Thoracic aorta (tissue), 2 donors: ENCODE measurements around the gene CCDC179. TPM values are rescaled to one million over a fixed set of nuclear protein-coding genes. Genes with fewer than 3 reads are reported as not detected.

Experiments
- ATAC-seq: fragments of 150-250 bp; one replicate; pipeline ENCODE4 v1.8.0; 2017; ENCODE audit warnings: low read depth; ENCODE audit not compliant: insufficient number of reproducible peaks, low FRiP score
- DNase-seq: peaks from one replicate; pipeline ENCODE4 v3.0.0-alpha.2; 2020; ENCODE audit warnings: low spot score
- H3K27ac ChIP-seq, 2 donors: fragments of 200-600 bp; sonication (generic); 1 replicate in 1 of 2; 2 replicates in 1 of 2; pipeline ENCODE4 v1.5.1; 2016; ENCODE audit warnings: mild to moderate bottlenecking in 2 of 2, moderate library complexity in 2 of 2
- H3K27me3 ChIP-seq: fragments of 200-600 bp; sonication (generic); replicated peaks from 2 replicates; pipeline ENCODE4 v1.6.0; 2016; ENCODE audit warnings: mild to moderate bottlenecking; ENCODE audit not compliant: insufficient read depth
- H3K36me3 ChIP-seq: fragments of 200-600 bp; sonication (generic); one replicate; pipeline ENCODE4 v1.5.1; 2016
- H3K4me1 ChIP-seq, 2 donors: fragments of 200-600 bp; sonication (generic); 1 replicate in 1 of 2; 2 replicates in 1 of 2; pipeline versions ENCODE4 v1.5.1 to v1.6.0; 2016; ENCODE audit warnings: low read depth in 2 of 2, mild to moderate bottlenecking in 1 of 2; ENCODE audit not compliant: control insufficient read depth in 1 of 2
- H3K4me3 ChIP-seq: fragments of 200-600 bp; sonication (generic); 2 replicates; pipeline ENCODE4 v1.5.1; 2016; ENCODE audit warnings: mild to moderate bottlenecking
- H3K9me3 ChIP-seq: fragments of 200-600 bp; sonication (generic); 2 replicates; pipeline ENCODE4 v1.5.1; 2016
- total RNA-seq, 2 donors: library from RNA; depleted of rRNA; stranded (reverse); fragments of >200 nt; gene quantifications; one replicate each; pipeline versions ENCODE4 v1.1.0 to v1.2.3, GENCODE V29; 2016
- TF ChIP-seq, protein P1 (sequence below): fragments of 200-600 bp; sonication (generic); IDR thresholded peaks from one replicate; pipeline ENCODE4 v1.5.1; 2019; ENCODE audit warnings: antibody characterized with exemption

Gene CCDC179
- total RNA-seq, 2 donors from 2014 or later, result not detected

- Histone ChIP-seq H3K4me3 (no peak overlapping the region), H3K27ac (no peak overlapping the region), H3K36me3 (no peaks in the 10 kb centered on the region), H3K27me3 (no peaks in the 10 kb centered on the region), H3K9me3 (no peaks in the 10 kb centered on the region), H3K4me1 (no peaks in the 10 kb centered on the region)
- ATAC-seq (no peak), DNase-seq (no peak)
- TF ChIP-seq, protein P1, sequence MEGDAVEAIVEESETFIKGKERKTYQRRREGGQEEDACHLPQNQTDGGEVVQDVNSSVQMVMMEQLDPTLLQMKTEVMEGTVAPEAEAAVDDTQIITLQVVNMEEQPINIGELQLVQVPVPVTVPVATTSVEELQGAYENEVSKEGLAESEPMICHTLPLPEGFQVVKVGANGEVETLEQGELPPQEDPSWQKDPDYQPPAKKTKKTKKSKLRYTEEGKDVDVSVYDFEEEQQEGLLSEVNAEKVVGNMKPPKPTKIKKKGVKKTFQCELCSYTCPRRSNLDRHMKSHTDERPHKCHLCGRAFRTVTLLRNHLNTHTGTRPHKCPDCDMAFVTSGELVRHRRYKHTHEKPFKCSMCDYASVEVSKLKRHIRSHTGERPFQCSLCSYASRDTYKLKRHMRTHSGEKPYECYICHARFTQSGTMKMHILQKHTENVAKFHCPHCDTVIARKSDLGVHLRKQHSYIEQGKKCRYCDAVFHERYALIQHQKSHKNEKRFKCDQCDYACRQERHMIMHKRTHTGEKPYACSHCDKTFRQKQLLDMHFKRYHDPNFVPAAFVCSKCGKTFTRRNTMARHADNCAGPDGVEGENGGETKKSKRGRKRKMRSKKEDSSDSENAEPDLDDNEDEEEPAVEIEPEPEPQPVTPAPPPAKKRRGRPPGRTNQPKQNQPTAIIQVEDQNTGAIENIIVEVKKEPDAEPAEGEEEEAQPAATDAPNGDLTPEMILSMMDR, result no peak
These were observed 30.0 kb upstream of the CCDC179 start for GRCh38 chr11:22890227-22890626.

- Histone ChIP-seq H3K9me3 (no peaks in the 10 kb centered on the region), H3K27ac (peak overlapping the region in 1 of 2 donors; percentile 61), H3K27me3 (no peaks in the 10 kb centered on the region), H3K4me3 (no peak overlapping the region), H3K4me1 (peaks cover 9 to 17% of the 10 kb centered on the region in 2 donors), H3K36me3 (no peaks in the 10 kb centered on the region)
- no peak for DNase-seq
- no peak for ATAC-seq
- TF ChIP-seq, protein P1, result no peak
These were observed 23.9 kb upstream of the CCDC179 start for GRCh38 chr11:22884217-22884616.

- no peak overlapping the region for H3K27ac ChIP-seq
These were observed 19.4 kb upstream of the CCDC179 start for GRCh38 chr11:22879630-22880029.

DNA sequence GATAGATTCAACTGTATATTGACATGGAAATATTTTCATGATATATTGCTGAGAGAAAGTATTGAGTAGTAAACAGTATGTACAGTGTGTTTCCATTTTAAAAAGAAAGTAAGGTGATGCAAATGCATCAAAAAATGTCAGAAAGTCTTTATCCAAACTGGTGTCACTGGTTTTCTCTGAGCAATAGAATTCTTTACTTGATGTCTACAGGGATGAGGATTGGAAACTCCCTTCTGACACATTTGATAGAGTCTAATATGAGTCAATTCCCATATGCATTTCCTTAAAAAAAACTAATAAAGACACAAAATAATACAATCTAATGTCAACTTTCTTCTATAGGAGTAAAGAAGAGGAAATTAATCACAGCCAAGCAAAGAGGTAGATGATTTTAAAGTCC lies 18.3 kb upstream of the CCDC179 start:
- TF ChIP-seq, protein P1, result no peak
- peaks cover 0 to 2% of the 10 kb centered on the region in 2 donors for H3K4me1 ChIP-seq
- H3K36me3 ChIP-seq, result no peaks in the 10 kb centered on the region
- H3K4me3 ChIP-seq, result no peak overlapping the region
- H3K9me3 ChIP-seq, result no peaks in the 10 kb centered on the region
- DNase-seq (no peak), ATAC-seq (no peak)
- H3K27me3 ChIP-seq, result no peaks in the 10 kb centered on the region
- H3K27ac ChIP-seq, result no peak overlapping the region

More at GRCh38 chr11:22879630-22880029, 19.4 kb upstream of the CCDC179 start:
- DNase-seq, result no peak
- Histone ChIP-seq H3K36me3 (no peaks in the 10 kb centered on the region), H3K4me3 (no peak overlapping the region), H3K27me3 (no peaks in the 10 kb centered on the region), H3K9me3 (no peaks in the 10 kb centered on the region), H3K4me1 (peaks cover 8 to 12% of the 10 kb centered on the region in 2 donors)
- TF ChIP-seq, protein P1, result no peak
- ATAC-seq, result no peak

DNA sequence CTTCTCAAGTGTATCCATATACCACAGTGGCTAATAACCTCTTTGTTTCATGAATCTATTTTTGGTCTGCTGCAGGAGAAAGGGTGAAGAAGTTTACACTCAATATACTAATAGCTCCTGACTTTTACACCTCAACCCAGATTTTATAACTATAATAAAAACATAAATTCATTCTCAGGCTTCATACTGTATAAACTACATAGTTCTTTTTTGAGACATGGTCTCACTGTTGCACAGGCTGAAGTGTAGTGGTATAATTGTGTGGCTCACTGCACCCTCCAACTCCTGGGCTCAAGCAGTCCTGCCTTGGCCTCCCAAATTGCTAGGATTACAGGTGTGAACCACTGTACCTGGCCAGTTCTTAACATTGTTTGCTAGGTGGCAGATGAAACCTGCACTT lies 17.8 kb upstream of the CCDC179 start:
- H3K27ac ChIP-seq, result no peak overlapping the region
- ATAC-seq (no peak), DNase-seq (no peak)

More for the DNA sequence above, 17.8 kb upstream of the CCDC179 start:
- Histone ChIP-seq H3K9me3 (no peaks in the 10 kb centered on the region), H3K36me3 (no peaks in the 10 kb centered on the region), H3K4me1 (no peaks in the 10 kb centered on the region), H3K4me3 (no peak overlapping the region), H3K27me3 (no peaks in the 10 kb centered on the region)
- TF ChIP-seq, protein P1, result no peak
